Left renal cortex interstitium (tissue), 4 donors: ENCODE data around the gene CACNA1C. TPM values are rescaled to one million over a fixed set of nuclear protein-coding genes. Genes with fewer than 3 reads are reported as not detected.

ENCODE experiments used
- DNase-seq, 4 donors: peaks; one replicate each; pipeline ENCODE4 v3.0.0-alpha.2; 2013; ENCODE audit warnings: low read depth in 4 of 4, low spot score in 2 of 4, missing footprints in 1 of 4
- polyA plus RNA-seq, 4 donors: library from polyadenylated mRNA; unstranded; fragments of 120-200 nt; gene quantifications; one replicate each; pipeline ENCODE4 v1.2.1, GENCODE V29; 2013; ENCODE audit not compliant: insufficient read length in 4 of 4

Gene CACNA1C
- polyA plus RNA-seq, 4 donors = 6.4 to 13.1 (median 8.9) TPM

DNA sequence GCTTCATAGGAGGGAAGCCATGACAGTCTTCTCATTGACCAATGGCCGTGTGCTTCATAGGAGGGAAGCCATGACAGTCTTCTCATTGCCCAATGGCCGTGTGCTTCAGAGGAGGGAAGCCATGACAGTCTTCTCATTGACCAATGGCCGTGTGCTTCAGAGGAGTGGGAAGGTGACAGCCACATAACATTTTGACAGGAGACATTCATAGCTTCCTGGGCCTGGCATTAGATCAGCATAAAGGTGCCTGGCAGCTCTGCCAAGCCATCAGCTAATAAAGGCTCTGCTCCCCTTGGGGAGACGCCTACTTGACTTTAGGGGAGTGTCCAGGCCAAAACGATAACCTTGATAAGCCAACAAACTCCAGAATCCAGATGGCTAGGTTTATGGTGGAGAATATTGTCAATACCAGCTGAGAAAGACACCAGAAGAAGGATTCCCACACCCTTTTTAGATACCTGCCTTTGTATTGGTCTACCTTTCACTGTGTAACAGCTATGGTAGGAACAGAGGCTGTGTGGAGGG lies 468.0 kb downstream of the CACNA1C start:
- no peak for DNase-seq

GRCh38 chr12:2523317-2523716 lies 470.5 kb downstream of the CACNA1C start:
- no peak for DNase-seq

DNA sequence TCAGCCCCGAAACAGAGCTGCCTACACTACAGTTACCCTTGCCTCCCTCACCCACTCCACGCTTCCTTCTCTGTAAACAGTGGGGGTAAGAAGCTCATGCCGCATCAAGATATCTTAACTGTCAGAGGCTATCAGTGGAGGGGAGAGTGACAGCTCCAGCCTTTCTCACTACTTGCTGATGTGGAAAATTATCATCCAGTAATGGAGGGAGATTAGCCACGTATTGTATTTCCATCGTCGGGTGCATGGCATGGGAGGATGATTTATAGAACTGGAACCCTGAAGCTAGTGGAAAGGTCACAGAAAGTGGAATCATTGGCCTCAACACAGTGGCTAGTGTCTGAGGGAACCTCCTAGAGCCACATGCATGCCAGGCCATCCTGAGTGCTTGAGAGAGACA lies 471.1 kb downstream of the CACNA1C start:
- DNase-seq = no peak

- no peak for DNase-seq
These were observed 473.6 kb downstream of the CACNA1C start for GRCh38 chr12:2526371-2526770.

DNA sequence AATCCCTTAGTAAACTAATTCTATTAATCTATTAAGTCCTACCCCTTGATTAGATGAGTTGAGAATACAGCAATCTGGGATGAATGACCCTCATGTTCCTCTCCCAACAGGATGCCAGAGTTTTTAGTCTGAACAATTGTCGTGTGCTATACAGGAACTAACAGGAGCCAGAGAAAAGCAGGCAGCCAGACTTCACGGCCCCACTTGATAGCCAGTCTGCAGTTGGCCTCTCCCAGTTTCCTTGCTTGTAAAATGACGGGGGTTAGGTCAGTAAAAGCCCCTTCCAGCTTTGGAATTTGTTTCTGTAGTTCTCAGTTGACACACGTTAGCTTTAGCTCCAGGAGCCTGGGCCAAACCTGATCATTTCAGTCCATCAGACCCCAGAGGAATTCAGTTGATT lies 475.2 kb downstream of the CACNA1C start:
- no peak for DNase-seq

DNA sequence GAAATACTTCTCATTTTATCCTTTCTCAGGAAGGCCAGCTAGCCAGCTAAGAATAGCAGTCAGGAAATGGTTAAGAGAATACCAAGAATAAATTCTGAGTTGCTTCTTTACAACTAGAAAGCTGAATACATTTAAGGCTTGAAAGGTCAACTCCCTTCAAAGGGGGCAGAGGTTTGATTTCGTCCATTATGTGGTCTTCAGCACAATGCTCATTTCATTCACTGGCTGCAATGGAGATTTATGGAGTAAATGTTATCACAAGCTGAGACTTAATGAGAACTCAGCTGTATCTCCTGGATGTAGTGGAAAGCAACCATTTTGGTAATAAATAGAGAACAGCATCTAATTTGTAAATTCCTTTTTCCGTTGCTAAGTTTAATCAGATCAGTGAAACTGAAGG lies 477.0 kb downstream of the CACNA1C start:
- no peak for DNase-seq

DNA sequence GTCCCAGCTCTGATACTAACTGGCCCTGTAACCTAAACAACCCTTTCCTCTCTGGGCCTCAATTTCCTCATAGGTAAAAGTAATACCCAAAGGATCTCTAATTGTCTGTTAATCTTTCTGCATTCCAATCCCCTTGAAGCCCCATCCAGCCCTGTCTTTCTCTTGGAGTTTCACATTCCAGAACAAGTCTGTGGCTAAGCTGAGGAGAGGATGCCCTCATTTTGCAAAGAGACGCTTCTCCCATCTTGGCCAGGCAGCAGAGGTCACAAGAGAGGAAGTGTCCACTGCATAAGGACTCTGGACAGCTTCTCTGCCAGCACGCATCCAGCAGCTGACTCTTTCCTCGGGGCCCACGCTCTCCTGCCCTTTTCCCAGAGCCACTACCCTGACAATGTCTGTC lies 478.6 kb downstream of the CACNA1C start:
- DNase-seq = no peak

DNA sequence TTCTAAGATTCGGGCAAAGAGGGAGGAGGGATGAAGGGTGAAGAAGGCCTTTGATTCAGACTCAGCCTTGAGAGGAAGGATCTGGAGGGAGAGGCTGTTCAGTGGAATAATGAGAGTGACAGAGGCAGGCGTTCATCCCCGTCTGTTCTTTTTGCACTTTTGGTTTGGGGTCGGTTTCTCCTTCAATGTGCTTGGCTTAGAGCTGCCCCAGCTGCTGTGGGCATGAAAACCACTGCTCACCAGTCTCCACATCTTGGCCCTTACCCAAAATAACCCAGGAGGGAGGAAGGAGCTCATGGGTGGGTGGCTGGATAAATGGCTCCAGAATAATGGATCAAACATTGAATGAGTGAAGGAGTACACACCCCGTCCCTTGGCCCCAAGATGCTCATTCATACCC lies 480.2 kb downstream of the CACNA1C start:
- DNase-seq = no peak

GRCh38 chr12:2535583-2536204 lies 482.9 kb downstream of the CACNA1C start:
- DNase-seq = no peak

- no peak for DNase-seq
These were observed 483.9 kb downstream of the CACNA1C start for GRCh38 chr12:2536724-2537123.

GRCh38 chr12:2537868-2538541 lies 485.2 kb downstream of the CACNA1C start:
- DNase-seq = no peak

GRCh38 chr12:2539938-2540337 lies 487.2 kb downstream of the CACNA1C start:
- DNase-seq = no peak

DNA sequence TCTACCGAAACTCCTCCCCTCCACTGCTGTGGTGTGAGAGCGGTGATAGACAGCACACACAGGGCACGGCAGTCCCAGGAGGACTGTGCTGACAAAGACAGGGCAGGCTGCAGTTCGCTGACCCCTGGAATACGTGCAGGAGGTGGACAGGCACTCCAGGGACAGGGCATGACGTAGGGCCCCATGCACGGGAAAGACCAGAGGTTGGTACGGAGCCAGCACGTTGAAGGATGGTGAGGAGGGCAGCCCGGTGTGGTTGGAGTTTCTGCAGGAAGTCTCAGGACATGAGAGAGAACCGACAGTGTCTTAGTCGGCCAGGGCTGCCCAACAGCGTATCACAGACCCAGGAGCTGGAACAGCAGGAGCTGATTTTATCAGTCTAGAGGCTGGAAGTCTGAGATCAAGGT lies 487.8 kb downstream of the CACNA1C start:
- no peak for DNase-seq

GRCh38 chr12:2541631-2542204 lies 488.9 kb downstream of the CACNA1C start:
- no peak for DNase-seq

GRCh38 chr12:2543801-2544200 lies 491.0 kb downstream of the CACNA1C start:
- no peak for DNase-seq

DNA sequence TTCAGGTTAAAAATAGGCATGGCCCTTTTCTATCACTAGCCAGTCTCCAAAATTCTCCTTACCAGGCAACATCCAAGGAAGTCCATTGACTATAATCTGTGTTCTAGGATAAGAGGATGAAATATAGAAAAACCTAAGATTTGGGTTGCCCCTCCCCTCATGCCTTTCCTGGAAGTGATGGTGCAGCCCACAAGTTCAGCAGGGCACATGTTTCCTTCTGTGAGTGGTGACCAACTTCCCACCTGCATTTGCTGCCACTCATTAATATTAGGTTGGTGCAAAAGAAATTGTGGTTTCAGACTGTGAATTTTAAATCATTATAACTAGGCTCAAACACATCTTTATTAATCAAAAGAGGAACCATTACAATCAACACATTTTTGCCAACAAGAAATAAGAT lies 491.4 kb downstream of the CACNA1C start:
- DNase-seq = no peak

DNA sequence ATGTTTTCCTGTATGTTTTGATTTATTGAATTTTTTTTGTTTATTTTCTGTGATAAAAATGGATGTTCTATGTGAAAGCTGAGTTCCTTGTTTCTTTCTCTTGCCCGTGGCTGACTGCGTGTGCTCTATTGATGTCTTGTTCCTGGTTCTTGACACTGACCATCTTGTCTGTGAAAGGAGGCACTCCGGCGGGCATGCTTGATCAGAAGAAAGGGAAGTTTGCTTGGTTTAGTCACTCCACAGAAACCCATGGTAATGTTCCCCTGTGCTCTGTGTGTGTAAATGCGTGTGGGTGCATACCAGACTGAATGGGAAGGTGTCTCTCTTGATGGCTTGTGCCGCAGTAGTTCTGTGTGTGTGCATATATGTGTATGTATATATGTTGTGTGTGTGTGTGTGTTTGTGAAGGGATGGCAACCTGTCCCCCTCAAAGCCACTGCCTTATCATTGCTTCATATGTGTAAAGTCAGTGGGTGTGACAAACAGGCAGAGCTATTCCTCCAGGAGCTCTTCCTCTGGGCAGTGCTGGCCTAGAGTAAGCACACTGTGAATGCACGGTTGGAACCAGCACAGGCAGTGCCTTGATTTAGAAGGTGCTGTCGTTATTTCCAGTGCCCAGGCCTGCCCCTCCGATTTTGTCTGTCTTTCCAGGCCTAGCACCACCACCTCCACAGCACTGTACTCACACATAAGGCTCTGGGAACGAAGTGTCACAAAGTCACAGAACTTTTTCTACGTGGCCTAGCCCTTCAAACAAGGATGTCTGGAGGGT lies 494.7 kb downstream of the CACNA1C start:
- DNase-seq = no peak

DNA sequence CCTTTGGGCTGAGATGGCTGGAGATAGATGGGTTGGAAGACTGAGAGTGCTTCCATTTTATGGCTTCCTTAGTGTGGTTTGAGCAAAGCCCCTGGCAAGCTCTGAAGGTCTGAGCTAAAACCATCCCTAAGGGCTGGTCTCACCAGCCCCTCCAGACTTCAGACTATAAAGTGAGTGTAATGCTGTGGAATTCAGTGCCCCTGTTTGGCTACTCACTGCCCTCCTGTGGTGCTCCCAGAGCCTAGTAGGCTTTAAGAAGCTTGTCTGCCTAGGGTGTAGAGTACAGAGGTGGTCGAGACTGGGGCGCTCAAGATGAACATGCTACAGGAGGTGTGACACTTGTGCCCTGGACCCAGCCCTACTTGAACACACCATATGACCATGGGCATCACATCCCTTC lies 495.3 kb downstream of the CACNA1C start:
- DNase-seq = no peak

DNA sequence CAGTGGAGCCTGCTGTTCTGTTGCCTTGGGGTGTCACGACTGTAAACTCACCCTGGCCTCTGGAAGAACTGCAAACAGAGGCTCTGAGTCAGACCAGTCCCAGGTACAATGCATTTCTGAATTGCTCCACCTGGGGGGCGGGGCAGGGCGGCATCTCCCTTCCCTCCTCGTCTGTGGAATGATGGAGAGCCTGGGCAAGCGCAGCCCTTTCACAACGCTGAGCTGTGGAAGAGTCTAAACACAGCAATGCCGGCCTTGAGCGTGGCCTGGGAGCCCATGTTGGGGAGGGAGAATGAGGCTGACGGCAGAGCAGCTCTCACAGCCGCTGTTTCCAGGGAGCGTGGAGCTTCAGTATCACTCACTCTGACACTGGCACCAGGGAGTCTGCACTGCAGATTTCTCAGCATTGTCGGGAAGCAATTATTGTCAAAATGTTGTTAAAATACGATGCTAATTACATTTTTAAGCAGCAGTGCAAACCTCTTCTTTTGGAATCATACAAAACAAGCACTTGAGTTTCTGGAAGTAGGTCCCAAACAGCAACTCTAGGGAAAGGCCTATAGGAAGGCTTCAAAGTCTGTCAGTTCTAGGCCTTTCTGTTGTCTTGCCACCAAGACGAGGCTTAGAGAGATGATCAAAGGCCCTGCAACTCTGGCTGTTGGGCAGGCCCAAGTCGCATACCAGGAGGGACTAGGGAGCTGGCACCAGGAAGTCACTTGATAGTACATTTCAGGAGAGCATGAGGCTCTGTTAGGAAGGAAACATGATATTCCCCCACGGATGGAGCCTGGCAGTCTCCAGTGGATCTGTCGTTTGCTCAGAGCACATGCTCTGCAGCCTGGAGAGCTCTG lies 498.0 kb downstream of the CACNA1C start:
- no peak for DNase-seq

- no peak for DNase-seq
These were observed 498.7 kb downstream of the CACNA1C start for GRCh38 chr12:2551412-2551900.
